HG03175 (cell line): ENCODE results near the gene OPRL1.

Source experiments
- ATAC-seq: cut with Tn5 transposase; IDR thresholded peaks from one replicate; pipeline ENCODE4 v1.9.1; 2021; ENCODE audit warnings: mild to moderate bottlenecking, moderate library complexity; ENCODE audit not compliant: unreplicated experiment

The OPRL1 gene

GRCh38 chr20:64101731-64102621, 22.1 kb downstream of the OPRL1 start:
- no peak for ATAC-seq

- no peak for ATAC-seq
These were observed 22.9 kb downstream of the OPRL1 start for GRCh38 chr20:64102647-64103354.

- ATAC-seq: no peak
These were observed 24.2 kb downstream of the OPRL1 start for GRCh38 chr20:64103871-64104666.

GRCh38 chr20:64104667-64105451, 25.0 kb downstream of the OPRL1 start:
- ATAC-seq: no peak

- no peak for ATAC-seq
These were observed 26.1 kb downstream of the OPRL1 start for GRCh38 chr20:64105846-64106434.

GRCh38 chr20:64106435-64106961, 26.6 kb downstream of the OPRL1 start:
- no peak for ATAC-seq

GRCh38 chr20:64106981-64107735, 27.3 kb downstream of the OPRL1 start, which contains the start of gene NPBWR2:
TSS of gene NPBWR2 (minus strand) at chr20:64107565. CDS start at chr20:64106831, 734 bp downstream.
- ATAC-seq: no peak

GRCh38 chr20:64107736-64108457, 28.0 kb downstream of the OPRL1 start:
- ATAC-seq: no peak

GRCh38 chr20:64108731-64109681, 29.1 kb downstream of the OPRL1 start:
- ATAC-seq: no peak

GRCh38 chr20:64109831-64110391, 30.0 kb downstream of the OPRL1 start:
- no peak for ATAC-seq

- ATAC-seq: no peak
These were observed 30.7 kb downstream of the OPRL1 start for GRCh38 chr20:64110411-64111068.

GRCh38 chr20:64111841-64112641, 32.2 kb downstream of the OPRL1 start:
- no peak for ATAC-seq

GRCh38 chr20:64112691-64113443, 33.0 kb downstream of the OPRL1 start:
- no peak for ATAC-seq

- no peak for ATAC-seq
These were observed 33.5 kb downstream of the OPRL1 start for GRCh38 chr20:64113444-64113775.

- no peak for ATAC-seq
These were observed 34.0 kb downstream of the OPRL1 start for GRCh38 chr20:64113796-64114355.
